Measurements from ENCODE around the gene CTBP2.

CTBP2 gene

GRCh38 chr10:125032474-125033020 lies 127.8 kb downstream of the CTBP2 start:
- DNase-seq = no peak

- DNase-seq = no peak
Measured at GRCh38 chr10:125030567-125031197, 129.7 kb downstream of the CTBP2 start.

- DNase-seq = no peak
Measured at GRCh38 chr10:125029584-125030242, 130.7 kb downstream of the CTBP2 start.

- no peak for DNase-seq
Measured at GRCh38 chr10:125027871-125028869, 132.2 kb downstream of the CTBP2 start.

- no peak for DNase-seq
Measured at GRCh38 chr10:125026974-125027735, 133.2 kb downstream of the CTBP2 start.

- DNase-seq = no peak
Measured at GRCh38 chr10:125026036-125026931, 134.1 kb downstream of the CTBP2 start.

GRCh38 chr10:125025341-125025740 lies 135.0 kb downstream of the CTBP2 start:
- DNase-seq = no peak

- DNase-seq = peak; percentile 85
Measured at GRCh38 chr10:125024497-125025234, 135.7 kb downstream of the CTBP2 start.

- DNase-seq = peak; percentile 85
Measured at GRCh38 chr10:125023862-125024496, 136.4 kb downstream of the CTBP2 start.

GRCh38 chr10:125023255-125023654 lies 137.1 kb downstream of the CTBP2 start:
- peak; percentile 62 for DNase-seq

- no peak for DNase-seq
Measured at GRCh38 chr10:125022671-125023070, 137.7 kb downstream of the CTBP2 start.

- no peak for DNase-seq
Measured at GRCh38 chr10:125021686-125022344, 138.5 kb downstream of the CTBP2 start.

- no peak for DNase-seq
Measured at GRCh38 chr10:125020871-125021270, 139.5 kb downstream of the CTBP2 start.

- no peak for DNase-seq
Measured at GRCh38 chr10:125020386-125020785, 140.0 kb downstream of the CTBP2 start.

- DNase-seq = no peak
Measured at GRCh38 chr10:125018576-125019143, 141.7 kb downstream of the CTBP2 start.

GRCh38 chr10:125017547-125018298 lies 142.6 kb downstream of the CTBP2 start:
- no peak for DNase-seq

- DNase-seq = no peak
Measured at GRCh38 chr10:125016611-125017202, 143.7 kb downstream of the CTBP2 start.

- no peak for DNase-seq
Measured at GRCh38 chr10:125016123-125016522, 144.2 kb downstream of the CTBP2 start.

Data from NCI-H748 treated with DMSO at 0.1 percent for 48 hours (cell line).